Hepatocyte (in vitro differentiated cells): ENCODE measurements around the gene EBPL. TPM values are rescaled to one million over a fixed set of nuclear protein-coding genes. Genes with fewer than 3 reads are reported as not detected.

Experiments
- DNase-seq: peaks from one replicate; pipeline ENCODE4 v3.0.0-alpha.2; 2016; ENCODE audit warnings: low spot score
- H2AFZ ChIP-seq: fragments of 200-600 bp; sonication (generic); 2 replicates; pipeline ENCODE4 v1.6.0; 2016; ENCODE audit warnings: antibody characterized with exemption, mild to moderate bottlenecking
- H3K27ac ChIP-seq: fragments of 200-600 bp; sonication (generic); 2 replicates; pipeline ENCODE4 v1.5.1; 2016; ENCODE audit warnings: mild to moderate bottlenecking
- H3K27me3 ChIP-seq: fragments of 200-600 bp; sonication (generic); 2 replicates; pipeline ENCODE4 v1.6.1; 2016
- H3K36me3 ChIP-seq: fragments of 200-600 bp; sonication (generic); replicated peaks from 2 replicates; pipeline ENCODE4 v1.5.1; 2016; ENCODE audit warnings: low read depth; ENCODE audit not compliant: insufficient read depth
- H3K4me1 ChIP-seq: fragments of 200-600 bp; sonication (generic); 2 replicates; pipeline ENCODE4 v1.5.1; 2016; ENCODE audit warnings: mild to moderate bottlenecking, moderate library complexity; ENCODE audit not compliant: insufficient read depth
- H3K4me2 ChIP-seq: fragments of 200-600 bp; sonication (generic); 2 replicates; pipeline ENCODE4 v1.6.0; 2016
- H3K4me3 ChIP-seq: fragments of 200-600 bp; sonication (generic); 2 replicates; pipeline ENCODE4 v1.5.1; 2016; ENCODE audit warnings: mild to moderate bottlenecking
- H3K79me2 ChIP-seq: fragments of 200-600 bp; sonication (generic); 2 replicates; pipeline ENCODE4 v1.6.0; 2017; ENCODE audit warnings: mild to moderate bottlenecking
- H3K9me2 ChIP-seq: fragments of 200-600 bp; sonication (generic); replicated peaks from 2 replicates; pipeline ENCODE4 v1.6.0; 2017; ENCODE audit warnings: mild to moderate bottlenecking; ENCODE audit not compliant: insufficient read depth
- H3K9me3 ChIP-seq: fragments of 200-600 bp; sonication (generic); 2 replicates; pipeline ENCODE4 v1.5.1; 2016; ENCODE audit warnings: low read depth, mild to moderate bottlenecking
- H4K20me1 ChIP-seq: fragments of 200-600 bp; sonication (generic); 2 replicates; pipeline ENCODE4 v1.6.0; 2016; ENCODE audit warnings: mild to moderate bottlenecking; ENCODE audit not compliant: insufficient read depth, poor library complexity, severe bottlenecking
- EZH2 ChIP-seq: fragments of 200-600 bp; sonication (generic); IDR thresholded peaks from 2 replicates; pipeline ENCODE4 v1.6.1; 2016; ENCODE audit warnings: antibody characterized with exemption, mild to moderate bottlenecking, borderline replicate concordance
- EZH2phosphoT487 ChIP-seq: fragments of 200-600 bp; sonication (generic); IDR thresholded peaks from one replicate; pipeline ENCODE4 v1.6.1; 2018; ENCODE audit warnings: antibody characterized with exemption, mild to moderate bottlenecking, low read depth, moderate library complexity; ENCODE audit not compliant: unreplicated experiment, severe bottlenecking
- WGBS: methylation state at CpG from one replicate; pipeline ENCODE4 v1.1.6; 2016; ENCODE audit warnings: low lambda C conversion rate; ENCODE audit errors: missing lambda C conversion rate; 5-methylcytosine and 5-hydroxymethylcytosine counted together
- polyA plus RNA-seq: library from polyadenylated mRNA; unstranded; fragments of >200 nt; fragmentation: Nextera tagmentation; extraction: Ambion mirVana; gene quantifications from 2 replicates; pipeline ENCODE4 v1.2.1, GENCODE V29; 2016
- total RNA-seq: library from RNA; depleted of rRNA; stranded (reverse); fragments of >200 nt; gene quantifications from 2 replicates; pipeline ENCODE4 v1.2.3, GENCODE V29; 2014
- TF ChIP-seq, protein P1 (sequence below): fragments of 200-600 bp; sonication (generic); IDR thresholded peaks from 2 replicates; pipeline ENCODE4 v1.5.1; 2016; ENCODE audit warnings: antibody characterized with exemption, mild to moderate bottlenecking; ENCODE audit not compliant: poor library complexity

Gene EBPL
- total and polyA plus RNA-seq, 2 experiments from 2014 or later: 135 to 180 TPM

DNA sequence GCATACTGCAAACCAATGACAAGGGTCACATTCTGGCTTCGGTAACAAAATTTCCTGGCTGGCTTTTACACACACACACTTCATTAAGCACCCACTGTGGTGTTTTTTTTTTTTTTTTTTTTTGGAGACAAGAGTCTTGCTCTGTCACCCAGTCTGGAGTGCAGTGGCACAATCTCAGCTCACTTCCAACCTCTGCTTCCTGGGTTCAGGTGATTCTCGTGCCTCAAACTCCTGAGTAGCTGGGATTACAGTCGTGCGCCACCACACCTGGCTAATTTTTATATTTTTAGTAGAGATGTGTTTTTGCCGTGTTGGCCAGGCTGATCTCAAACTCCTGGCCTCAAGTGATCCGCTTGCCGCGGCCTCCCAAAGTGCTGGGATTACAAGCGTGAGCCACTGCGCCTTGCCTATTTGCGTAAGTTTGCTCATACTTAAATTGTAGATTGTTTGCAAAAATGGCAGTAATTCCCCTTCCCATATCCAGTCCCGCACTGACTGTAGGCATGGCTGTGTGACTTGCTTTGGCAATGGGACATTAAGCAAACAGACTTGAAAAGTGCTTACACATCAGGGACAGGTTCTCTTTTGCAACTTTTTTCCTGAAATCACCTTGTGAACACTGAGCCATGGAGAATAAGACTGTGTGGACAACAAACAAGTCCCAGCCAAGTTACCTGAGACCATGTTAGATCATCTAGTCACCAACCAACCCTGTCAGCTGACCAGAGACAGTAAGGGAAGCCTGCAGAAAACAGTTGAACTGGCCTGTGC lies 42.1 kb upstream of the EBPL start:
- H3K9me2 ChIP-seq: no peaks in the 10 kb centered on the region
- H3K27ac ChIP-seq: peak overlapping the region; percentile 26
- no peaks in the 10 kb centered on the region for H4K20me1 ChIP-seq
- WGBS: 80% methylated on average over 12 of the region's 12 CpGs
- no peaks in the 10 kb centered on the region for H3K36me3 ChIP-seq
- no peaks in the 10 kb centered on the region for H3K4me1 ChIP-seq
- H3K27me3 ChIP-seq: no peaks in the 10 kb centered on the region
- no peak overlapping the region for H3K4me2 ChIP-seq
- DNase-seq: peak; percentile 22
- TF ChIP-seq EZH2phosphoT487 (no peak), EZH2 (no peak)
- TF ChIP-seq, protein P1, sequence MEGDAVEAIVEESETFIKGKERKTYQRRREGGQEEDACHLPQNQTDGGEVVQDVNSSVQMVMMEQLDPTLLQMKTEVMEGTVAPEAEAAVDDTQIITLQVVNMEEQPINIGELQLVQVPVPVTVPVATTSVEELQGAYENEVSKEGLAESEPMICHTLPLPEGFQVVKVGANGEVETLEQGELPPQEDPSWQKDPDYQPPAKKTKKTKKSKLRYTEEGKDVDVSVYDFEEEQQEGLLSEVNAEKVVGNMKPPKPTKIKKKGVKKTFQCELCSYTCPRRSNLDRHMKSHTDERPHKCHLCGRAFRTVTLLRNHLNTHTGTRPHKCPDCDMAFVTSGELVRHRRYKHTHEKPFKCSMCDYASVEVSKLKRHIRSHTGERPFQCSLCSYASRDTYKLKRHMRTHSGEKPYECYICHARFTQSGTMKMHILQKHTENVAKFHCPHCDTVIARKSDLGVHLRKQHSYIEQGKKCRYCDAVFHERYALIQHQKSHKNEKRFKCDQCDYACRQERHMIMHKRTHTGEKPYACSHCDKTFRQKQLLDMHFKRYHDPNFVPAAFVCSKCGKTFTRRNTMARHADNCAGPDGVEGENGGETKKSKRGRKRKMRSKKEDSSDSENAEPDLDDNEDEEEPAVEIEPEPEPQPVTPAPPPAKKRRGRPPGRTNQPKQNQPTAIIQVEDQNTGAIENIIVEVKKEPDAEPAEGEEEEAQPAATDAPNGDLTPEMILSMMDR: no peak
- H3K79me2 ChIP-seq: peaks cover 2% of the 10 kb centered on the region
- no peak overlapping the region for H3K4me3 ChIP-seq
- no peak overlapping the region for H2AFZ ChIP-seq
- no peaks in the 10 kb centered on the region for H3K9me3 ChIP-seq

DNA sequence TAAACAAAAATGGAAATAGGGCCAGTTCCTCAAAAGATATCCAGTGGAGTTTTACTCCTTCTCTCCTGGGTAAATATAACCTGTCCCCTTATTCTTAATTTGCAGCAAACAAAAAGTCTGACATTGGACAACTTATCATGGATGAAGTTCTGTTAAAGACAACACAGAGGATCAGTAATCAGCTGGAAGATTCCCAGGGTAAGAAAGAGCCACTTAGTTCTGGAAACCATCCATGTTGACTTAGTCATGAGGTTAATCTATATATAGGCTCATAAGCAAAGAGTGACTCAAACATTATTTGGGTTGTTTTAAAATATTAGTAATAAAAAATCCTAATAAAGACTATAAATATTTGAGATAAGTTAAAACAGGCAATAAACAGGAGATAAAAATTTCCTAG lies 40.5 kb upstream of the EBPL start:
- no peaks in the 10 kb centered on the region for H3K27me3 ChIP-seq
- no peak for DNase-seq
- no peak overlapping the region for H3K27ac ChIP-seq
- no peak overlapping the region for H3K4me3 ChIP-seq
- no peaks in the 10 kb centered on the region for H3K36me3 ChIP-seq
- no peaks in the 10 kb centered on the region for H4K20me1 ChIP-seq
- TF ChIP-seq EZH2 (no peak), EZH2phosphoT487 (no peak)
- TF ChIP-seq, protein P1: no peak
- no peaks in the 10 kb centered on the region for H3K79me2 ChIP-seq
- H3K9me3 ChIP-seq: no peaks in the 10 kb centered on the region
- H3K4me1 ChIP-seq: no peaks in the 10 kb centered on the region
- no peaks in the 10 kb centered on the region for H3K9me2 ChIP-seq
- no peak overlapping the region for H3K4me2 ChIP-seq
- no peak overlapping the region for H2AFZ ChIP-seq

DNA sequence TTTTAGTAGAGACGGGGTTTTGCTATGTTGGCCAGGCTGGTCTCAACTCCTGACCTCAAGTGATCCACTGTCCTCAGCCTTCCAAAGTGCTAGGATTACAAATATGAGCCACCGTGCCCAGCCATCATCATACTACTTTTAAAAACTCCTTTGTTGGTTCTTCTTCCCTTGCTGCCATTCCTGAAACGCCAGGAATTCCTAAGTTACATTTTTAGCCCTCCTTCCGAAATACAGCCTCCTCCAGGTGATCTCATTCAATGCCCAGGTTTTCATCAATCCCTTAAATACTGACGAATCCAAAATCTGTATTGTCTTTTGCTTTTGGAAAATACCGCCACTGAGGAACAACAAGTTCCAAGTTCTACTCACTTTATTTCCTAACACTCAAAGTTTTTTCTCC lies 25.3 kb upstream of the EBPL start:
- 92% methylated on average over 6 of the region's 6 CpGs for WGBS
- no peak for DNase-seq
- Histone ChIP-seq H2AFZ (no peak overlapping the region), H3K4me1 (no peaks in the 10 kb centered on the region), H3K79me2 (peaks cover 11% of the 10 kb centered on the region), H3K4me2 (no peak overlapping the region), H3K36me3 (peaks cover 8% of the 10 kb centered on the region), H3K9me3 (peaks cover 15% of the 10 kb centered on the region), H3K4me3 (no peak overlapping the region), H3K27ac (no peak overlapping the region), H3K27me3 (no peaks in the 10 kb centered on the region), H4K20me1 (no peaks in the 10 kb centered on the region), H3K9me2 (no peaks in the 10 kb centered on the region)
- TF ChIP-seq, protein P1: no peak
- no peak for TF ChIP-seq EZH2phosphoT487
- TF ChIP-seq EZH2: no peak
